DMS53 treated with DMSO at 0.1 percent for 48 hours (cell line): Measurements from ENCODE around the gene AKAP9.
"Not testable (repeated sequence)": the region's sequence is repeated elsewhere in the genome, so short reads cannot be mapped to it uniquely, and the experiment has no call there.

Experiments
- DNase-seq: peaks from one replicate; lab custom pipeline; 2025; ENCODE audit not compliant: unreplicated experiment; lab: John Stamatoyannopoulos, UW

The AKAP9 gene

GRCh38 chr7:92058899-92059298, 118.2 kb downstream of the AKAP9 start:
- DNase-seq = no peak

- DNase-seq = no peak
These were observed 120.5 kb downstream of the AKAP9 start for GRCh38 chr7:92061154-92061553.

- DNase-seq = no peak
These were observed 123.9 kb downstream of the AKAP9 start for GRCh38 chr7:92064438-92065029.

GRCh38 chr7:92071032-92071431, 130.4 kb downstream of the AKAP9 start:
- no peak for DNase-seq

GRCh38 chr7:92072121-92072520, 131.5 kb downstream of the AKAP9 start:
- no peak for DNase-seq

- no peak for DNase-seq
These were observed 132.0 kb downstream of the AKAP9 start for GRCh38 chr7:92072708-92073107.

- no peak for DNase-seq
These were observed 134.9 kb downstream of the AKAP9 start for GRCh38 chr7:92075455-92076158.

- no peak for DNase-seq
These were observed 135.8 kb downstream of the AKAP9 start for GRCh38 chr7:92076509-92076908.

GRCh38 chr7:92083922-92084321, 143.3 kb downstream of the AKAP9 start:
- not testable (repeated sequence) for DNase-seq

- DNase-seq = no peak
These were observed 147.6 kb downstream of the AKAP9 start for GRCh38 chr7:92088266-92088665.

GRCh38 chr7:92092210-92092609, 151.5 kb downstream of the AKAP9 start:
- DNase-seq = no peak

GRCh38 chr7:92095380-92095779, 154.7 kb downstream of the AKAP9 start:
- DNase-seq = no peak

GRCh38 chr7:92100534-92100933, 159.9 kb downstream of the AKAP9 start:
- no peak for DNase-seq

- DNase-seq = not testable (repeated sequence)
These were observed 162.2 kb downstream of the AKAP9 start for GRCh38 chr7:92102862-92103261.

- no peak for DNase-seq
These were observed 168.2 kb downstream of the AKAP9 start for GRCh38 chr7:92108821-92109220.

GRCh38 chr7:92110857-92111256, 170.2 kb downstream of the AKAP9 start:
- DNase-seq = no peak

GRCh38 chr7:92115821-92116220, 175.2 kb downstream of the AKAP9 start:
- DNase-seq = no peak

- no peak for DNase-seq
These were observed 176.3 kb downstream of the AKAP9 start for GRCh38 chr7:92116949-92117348.

- peak; percentile 94 for DNase-seq
These were observed 178.6 kb downstream of the AKAP9 start for GRCh38 chr7:92119213-92119759.

GRCh38 chr7:92121681-92122080, 181.0 kb downstream of the AKAP9 start:
- DNase-seq = no peak

- no peak for DNase-seq
These were observed 190.4 kb downstream of the AKAP9 start for GRCh38 chr7:92131093-92131492.

- no peak for DNase-seq
These were observed 191.2 kb downstream of the AKAP9 start for GRCh38 chr7:92131764-92132330.
